Heart right ventricle (tissue), 16 donors: ENCODE results near the gene PKP1. TPM values are rescaled to one million over a fixed set of nuclear protein-coding genes. Genes with fewer than 3 reads are reported as not detected.

Source experiments
- ATAC-seq, 8 donors: fragments of 200-7000 bp; cut with Tn5 transposase; one replicate each; pipeline ENCODE4 v1.9.1; 2020; ENCODE audit warnings: mild to moderate bottlenecking in 8 of 8, moderate library complexity in 8 of 8, moderate number of reproducible peaks in 1 of 8
- DNase-seq, 2 donors: peaks; one replicate each; pipeline ENCODE4 v3.0.0-alpha.2; 2020
- H3K27ac ChIP-seq, 10 donors: fragments of 200-600 bp; sonication (generic) in 2 of 10; one replicate each; pipeline versions ENCODE4 v1.5.0 to v1.8.0; 2020 to 2022; ENCODE audit warnings: mild to moderate bottlenecking in 3 of 10
- H3K27me3 ChIP-seq, 7 donors: fragments of 200-600 bp; one replicate each; pipeline ENCODE4 v1.8.0; 2021 to 2022; ENCODE audit warnings: mild to moderate bottlenecking in 2 of 7
- H3K36me3 ChIP-seq, 9 donors: fragments of 200-600 bp; sonication (generic) in 1 of 9; one replicate each; pipeline versions ENCODE4 v1.5.0 to v1.8.0; 2020 to 2022; ENCODE audit warnings: mild to moderate bottlenecking in 2 of 9
- H3K4me1 ChIP-seq, 9 donors: fragments of 200-600 bp; sonication (generic) in 1 of 9; one replicate each; pipeline versions ENCODE4 v1.5.0 to v1.8.0; 2020 to 2022; ENCODE audit warnings: mild to moderate bottlenecking in 4 of 9
- H3K4me3 ChIP-seq, 10 donors: fragments of 200-600 bp; sonication (generic) in 2 of 10; one replicate each; pipeline versions ENCODE4 v1.5.0 to v1.8.0; 2020 to 2022; ENCODE audit warnings: mild to moderate bottlenecking in 7 of 10, moderate library complexity in 2 of 10
- H3K9me3 ChIP-seq, 11 donors: fragments of 200-600 bp in 10 of 11; sonication (generic) in 2 of 11; one replicate each; pipeline versions ENCODE4 v1.5.0 to v1.8.0; 2013 to 2022; ENCODE audit warnings: mild to moderate bottlenecking in 2 of 11, control low read depth in 1 of 11, moderate library complexity in 1 of 11
- WGBS, 2 donors: extraction: QIAGEN DNeasy Blood & Tissue Kit; methylation state at CpG; one replicate each; pipeline ENCODE4 v1.1.7; 2013; ENCODE audit warnings: inconsistent platforms in 1 of 2; 5-methylcytosine and 5-hydroxymethylcytosine counted together
- intact Hi-C, 10 donors: fragments of 100-400 bp; cut with DNase I; formaldehyde crosslinking; loops; one replicate each; pipeline versions ENCODE4 v1.11.1 to v1.14.2; 2022
- polyA plus RNA-seq, 2 donors: library from polyadenylated mRNA; stranded (reverse); fragments of 200-250 nt; gene quantifications; one replicate each; pipeline ENCODE4 v1.2.3, GENCODE V29; 2013
- total RNA-seq, 10 donors: library from RNA; stranded (reverse); fragmentation: NEBNext Ultra II Directional in 3 of 10; extraction: Animal tissue kit (Norgen Biotek cat#: 25700) in 3 of 10; gene quantifications; one replicate each; pipeline versions ENCODE4 v1.2.1 to v1.2.4, GENCODE V29; 2021 to 2023
- TF ChIP-seq, protein P1 (sequence below), 9 donors: fragments of 200-600 bp; sonication (generic) in 2 of 9; IDR thresholded peaks; one replicate each; pipeline versions ENCODE4 v1.5.0 to v1.8.0; 2021 to 2022; ENCODE audit warnings: antibody characterized with exemption in 9 of 9, mild to moderate bottlenecking in 5 of 9, moderate library complexity in 1 of 9
- donor health status: Arrhythmogenic right ventricular cardiomyopathy.
- donor health status: ischemic (EF 13 %, LVEDD 7.1; RV severe dilation, severe dysfunction).
- donor health status: healthy with polysubstance abuse.
- donor health status: DM: no; HTN: yes; CAD: no.
- donor health status: DM: no; HTN: no; CAD: no.
- donor health status: ischemic (EF 25% LVEDD 6.9; RV normal size, moderate dysfunction).
- donor health status: ischemic (EF 25% LVEDD 5.7; RV mildly dilated, moderate dysfunction).
- donor health status: healthy.
- donor health status: DM: yes; HTN: yes; CAD: no.
- donor health status: Ischemic cardiomyopathy.
- donor health status: ischemic (EF 35%, LVEDD 5.7; RV mildly dilated, moderate dysfunction).
- donor health status: nonischemic (EF 11% LVEDD 7.7; RV severe dilation, severe dysfunction).
- donor health status: DM: yes; HTN: yes; CAD: no.
- donor health status: PGD.
- donor health status: ischemic (EF 29% LVEDD 5.4; RV normal size, mild dysfunction).
- donor health status: nonischemic (EF 23%, LVEDD 6.1; RV moderate dilation, normal function).

The PKP1 gene
- total and polyA plus RNA-seq, 12 donors: 0.05 to 1.2 (median 0.33) TPM

DNA sequence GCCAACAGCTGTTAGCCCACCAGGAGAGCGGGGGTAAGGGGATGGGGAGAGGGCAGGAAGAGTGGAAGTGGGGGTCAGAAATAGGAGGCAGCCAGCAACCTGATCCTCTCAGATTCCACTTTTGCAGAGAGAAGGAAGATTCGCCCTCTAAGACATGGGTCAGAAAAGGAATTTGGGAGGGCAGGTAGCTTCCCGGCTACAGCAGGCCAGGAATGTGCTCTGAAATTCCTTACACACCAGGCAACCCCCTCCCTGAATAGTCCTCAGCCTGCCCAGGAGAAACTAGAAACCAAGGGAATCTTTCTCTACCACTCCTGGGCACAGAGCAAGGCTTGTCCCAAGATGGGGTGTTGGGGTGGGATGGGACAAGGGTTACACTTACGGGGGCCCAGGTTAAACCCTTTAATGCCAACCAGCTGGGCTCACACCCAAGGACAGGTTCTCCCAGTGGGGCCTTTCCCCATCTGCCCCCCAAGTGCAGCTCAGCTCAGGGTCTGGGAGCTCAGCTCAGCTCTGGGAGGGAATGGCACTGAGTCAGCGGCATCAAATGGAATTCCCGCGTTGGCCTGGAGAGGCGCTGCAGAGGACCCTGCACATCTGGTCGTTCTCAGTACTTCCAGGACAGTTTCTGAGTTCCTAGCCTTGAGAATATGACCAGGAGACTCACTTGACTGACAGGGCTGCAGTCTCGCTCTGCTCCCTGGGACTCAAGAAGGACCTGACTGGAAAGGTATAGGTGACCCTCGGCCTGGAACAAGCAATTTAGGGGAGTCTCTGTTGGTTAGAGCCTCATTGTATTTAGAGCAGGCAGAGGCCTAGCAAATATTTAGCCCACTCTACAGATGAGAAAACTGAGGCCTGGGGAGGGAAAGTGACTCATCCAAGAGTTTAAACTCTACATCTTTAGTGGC lies 93.4 kb downstream of the PKP1 start:
- Histone ChIP-seq H3K4me1 (peaks cover 0 to 51% (median 14%) of the 10 kb centered on the region in 9 donors), H3K4me3 (peak overlapping the region; percentile 40 to 73 (median 56)), H3K9me3 (no peaks in the 10 kb centered on the region), H3K27ac (peak overlapping the region; percentile 74 to 99 (median 90)), H3K36me3 (peaks cover 0 to 29% (median 0%) of the 10 kb centered on the region in 9 donors), H3K27me3 (no peaks in the 10 kb centered on the region)
- TF ChIP-seq, protein P1, sequence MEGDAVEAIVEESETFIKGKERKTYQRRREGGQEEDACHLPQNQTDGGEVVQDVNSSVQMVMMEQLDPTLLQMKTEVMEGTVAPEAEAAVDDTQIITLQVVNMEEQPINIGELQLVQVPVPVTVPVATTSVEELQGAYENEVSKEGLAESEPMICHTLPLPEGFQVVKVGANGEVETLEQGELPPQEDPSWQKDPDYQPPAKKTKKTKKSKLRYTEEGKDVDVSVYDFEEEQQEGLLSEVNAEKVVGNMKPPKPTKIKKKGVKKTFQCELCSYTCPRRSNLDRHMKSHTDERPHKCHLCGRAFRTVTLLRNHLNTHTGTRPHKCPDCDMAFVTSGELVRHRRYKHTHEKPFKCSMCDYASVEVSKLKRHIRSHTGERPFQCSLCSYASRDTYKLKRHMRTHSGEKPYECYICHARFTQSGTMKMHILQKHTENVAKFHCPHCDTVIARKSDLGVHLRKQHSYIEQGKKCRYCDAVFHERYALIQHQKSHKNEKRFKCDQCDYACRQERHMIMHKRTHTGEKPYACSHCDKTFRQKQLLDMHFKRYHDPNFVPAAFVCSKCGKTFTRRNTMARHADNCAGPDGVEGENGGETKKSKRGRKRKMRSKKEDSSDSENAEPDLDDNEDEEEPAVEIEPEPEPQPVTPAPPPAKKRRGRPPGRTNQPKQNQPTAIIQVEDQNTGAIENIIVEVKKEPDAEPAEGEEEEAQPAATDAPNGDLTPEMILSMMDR (IDR thresholded peaks at IDR 0.05): peak in 8 of 9 donors; percentile 32 to 60 (median 40)
- WGBS, 2 donors: 30 to 40% methylated on average over 11 of the region's 11 CpGs
- no peak for DNase-seq
- peak in 6 of 8 donors; percentile 0 to 28 (median 18) for ATAC-seq
- intact Hi-C loops: no loop called here

DNA sequence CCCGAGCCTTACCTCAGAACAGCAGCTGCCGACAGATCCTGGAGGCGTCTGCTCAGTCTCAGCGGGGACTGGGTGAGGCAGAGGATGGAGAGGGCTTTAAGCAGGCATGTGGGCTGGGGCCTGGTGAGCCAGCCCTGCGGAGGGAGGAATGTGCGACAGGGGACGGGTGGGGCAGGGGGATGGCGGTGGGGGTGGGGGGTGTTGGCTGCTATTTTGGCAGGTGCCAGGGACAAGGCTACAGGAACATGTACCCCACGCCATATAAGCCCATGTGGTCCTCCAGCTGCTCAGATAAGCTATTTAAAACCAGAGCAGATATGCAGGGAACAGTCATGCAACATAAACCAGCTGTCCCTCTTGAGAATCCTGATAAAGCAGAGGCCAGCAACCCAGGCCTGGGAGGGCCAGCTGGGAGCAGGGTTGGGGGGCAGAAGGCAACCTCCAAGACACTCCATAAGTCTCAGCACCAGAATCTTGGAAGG lies 94.3 kb downstream of the PKP1 start, which contains the start of gene TNNT2:
TNNT2 (minus strand) TSS at position 70 of the 482 bp plus-strand sequence. CDS start 4,426 bp downstream, outside the sequence.
- Histone ChIP-seq H3K27me3 (no peaks in the 10 kb centered on the region), H3K4me1 (peaks cover 0 to 48% (median 15%) of the 10 kb centered on the region in 9 donors), H3K9me3 (no peaks in the 10 kb centered on the region), H3K27ac (peak within 1 kb of the TSS; percentile 85 to 99 (median 92)), H3K36me3 (peaks cover 0 to 19% (median 0%) of the 10 kb centered on the region in 9 donors), H3K4me3 (peak within 1 kb of the TSS; percentile 40 to 73 (median 56))
- peak; percentile 51 to 75 (median 68) for ATAC-seq
- 25 to 40% methylated on average over 9 of the region's 9 CpGs for WGBS, 2 donors
- DNase-seq: peak; percentile 69 to 81
- intact Hi-C loops: no loop called here
- TF ChIP-seq, protein P1 (IDR thresholded peaks at IDR 0.05): no peak

DNA sequence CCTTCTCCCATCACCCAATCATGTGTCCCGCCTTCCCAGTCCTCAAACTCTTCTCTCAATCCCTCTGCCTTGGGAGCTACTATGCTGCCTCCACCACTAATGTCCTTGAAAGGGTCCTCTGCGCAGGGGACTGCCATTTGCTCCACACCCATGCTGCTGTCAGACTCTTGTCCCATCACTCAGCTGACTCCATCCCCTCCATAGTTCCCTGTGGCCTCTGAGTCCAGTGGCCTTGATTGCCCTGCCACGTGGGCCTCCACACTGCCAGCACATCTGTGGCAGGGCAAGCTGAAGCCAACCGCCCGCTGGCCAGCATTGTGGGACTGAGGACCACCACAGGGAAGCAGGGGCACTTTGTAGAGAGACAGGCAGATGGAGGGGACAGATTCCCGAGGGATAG lies 95.5 kb downstream of the PKP1 start:
- Histone ChIP-seq H3K4me1 (peaks cover 0 to 57% (median 24%) of the 10 kb centered on the region in 9 donors), H3K27ac (peak overlapping the region; percentile 77 to 94 (median 89)), H3K36me3 (peaks cover 0 to 11% (median 0%) of the 10 kb centered on the region in 9 donors), H3K9me3 (no peaks in the 10 kb centered on the region), H3K4me3 (no peak overlapping the region), H3K27me3 (no peaks in the 10 kb centered on the region)
- intact Hi-C loops: loop anchor here in 1 of 10 donors (1.0 kb wide), 1 partner anchor 22 kb away; no protein-coding TSS in a partner anchor
- DNase-seq (peak; percentile 58 to 76), ATAC-seq (peak; percentile 25 to 67 (median 42))
- TF ChIP-seq, protein P1 (IDR thresholded peaks at IDR 0.05): no peak
- WGBS, 2 donors: 43 to 65% methylated on average over 6 of the region's 6 CpGs

DNA sequence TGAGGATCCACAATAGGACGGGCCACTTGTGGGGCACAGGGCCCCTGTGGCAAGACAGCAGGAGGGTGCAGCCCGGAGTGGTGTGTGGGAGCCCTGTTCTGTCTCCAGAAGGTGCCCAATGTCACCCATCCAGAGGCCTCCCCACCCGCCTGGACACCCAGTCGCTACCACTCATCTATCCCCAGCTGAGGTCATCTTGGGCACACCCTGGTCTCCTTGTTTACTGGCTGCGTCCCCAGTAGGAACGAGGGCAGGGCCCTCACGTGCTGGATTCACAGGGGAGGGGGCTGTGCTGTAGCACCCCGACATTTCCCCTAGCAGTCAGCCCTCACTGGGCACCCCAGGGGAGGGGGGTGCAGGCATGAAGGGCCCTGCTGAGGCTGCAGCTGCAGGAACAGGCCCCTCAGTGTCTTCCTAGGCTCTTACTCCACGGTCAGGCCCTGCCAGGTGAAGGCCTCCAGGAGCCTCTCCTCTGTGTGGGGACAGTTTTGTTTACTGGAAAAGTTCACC lies 96.5 kb downstream of the PKP1 start:
- intact Hi-C loops: loop anchor here in 1 of 10 donors (1.0 kb wide), 1 partner anchor 22 kb away; no protein-coding TSS in a partner anchor

More for the DNA sequence above, 96.5 kb downstream of the PKP1 start:
- no peak overlapping the region for H3K4me3 ChIP-seq
- ATAC-seq (peak in 5 of 8 donors; percentile 6 to 26 (median 12)), DNase-seq (no peak)
- 52 to 72% methylated on average over 9 of the region's 9 CpGs for WGBS, 2 donors
- peaks cover 0 to 11% (median 0%) of the 10 kb centered on the region in 9 donors for H3K36me3 ChIP-seq
- no peaks in the 10 kb centered on the region for H3K9me3 ChIP-seq
- peaks cover 0 to 67% (median 26%) of the 10 kb centered on the region in 9 donors for H3K4me1 ChIP-seq
- TF ChIP-seq, protein P1 (IDR thresholded peaks at IDR 0.05): no peak
- peak overlapping the region; percentile 26 to 94 (median 87) for H3K27ac ChIP-seq
- H3K27me3 ChIP-seq: no peaks in the 10 kb centered on the region
